GM04504 (cell line): ENCODE results near the gene LRRC8E.
A peak's percentile ranks its signal among the peaks of the same experiment; 100 is the strongest.
"Not testable (repeated sequence)": the region's sequence is repeated elsewhere in the genome, so short reads cannot be mapped to it uniquely, and the experiment has no call there.

ENCODE experiments used
- DNase-seq: peaks from one replicate; pipeline ENCODE4 v3.0.0-alpha.2; 2012; ENCODE audit warnings: low read depth

Gene LRRC8E

DNA sequence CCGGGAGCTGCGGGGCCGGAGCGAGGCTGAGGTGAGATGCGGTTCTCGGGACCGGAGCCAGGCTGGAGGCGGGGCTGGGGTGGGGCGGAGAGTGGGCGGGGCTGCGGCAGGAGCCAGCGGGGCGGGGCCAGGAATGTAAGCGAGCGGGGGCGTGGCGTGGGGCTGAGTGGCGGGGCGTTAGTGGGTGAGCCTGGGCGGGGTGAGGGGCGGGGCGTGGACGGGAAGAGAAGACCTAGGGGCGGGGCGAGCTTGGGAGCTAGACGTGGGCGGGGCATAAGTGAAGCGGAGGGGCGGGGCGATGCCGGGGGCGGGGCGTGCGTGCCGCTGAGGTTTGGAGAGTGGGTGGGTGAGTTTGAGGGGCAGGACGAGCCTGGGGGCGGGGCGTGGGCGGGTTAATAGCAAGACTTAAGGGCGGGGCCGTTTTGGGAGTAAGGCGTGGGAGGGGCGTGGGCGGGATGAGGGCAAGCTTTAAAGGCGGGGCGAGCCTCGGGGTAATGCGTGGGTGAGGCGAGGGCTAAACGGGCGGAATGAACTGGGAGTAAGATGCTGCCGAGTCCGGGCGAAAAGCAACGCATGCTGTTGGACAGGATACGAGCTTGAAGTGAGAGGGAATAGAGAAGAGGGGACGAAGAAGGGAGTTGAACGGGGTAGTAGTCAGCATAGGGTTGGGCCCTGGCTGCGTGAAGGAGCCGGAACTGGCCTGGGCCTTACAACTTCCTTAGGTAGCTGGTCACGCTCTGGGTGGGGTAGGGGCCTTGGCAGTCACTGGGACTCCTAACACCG, 32.4 kb downstream of the LRRC8E start:
- peak; percentile 93 for DNase-seq

DNA sequence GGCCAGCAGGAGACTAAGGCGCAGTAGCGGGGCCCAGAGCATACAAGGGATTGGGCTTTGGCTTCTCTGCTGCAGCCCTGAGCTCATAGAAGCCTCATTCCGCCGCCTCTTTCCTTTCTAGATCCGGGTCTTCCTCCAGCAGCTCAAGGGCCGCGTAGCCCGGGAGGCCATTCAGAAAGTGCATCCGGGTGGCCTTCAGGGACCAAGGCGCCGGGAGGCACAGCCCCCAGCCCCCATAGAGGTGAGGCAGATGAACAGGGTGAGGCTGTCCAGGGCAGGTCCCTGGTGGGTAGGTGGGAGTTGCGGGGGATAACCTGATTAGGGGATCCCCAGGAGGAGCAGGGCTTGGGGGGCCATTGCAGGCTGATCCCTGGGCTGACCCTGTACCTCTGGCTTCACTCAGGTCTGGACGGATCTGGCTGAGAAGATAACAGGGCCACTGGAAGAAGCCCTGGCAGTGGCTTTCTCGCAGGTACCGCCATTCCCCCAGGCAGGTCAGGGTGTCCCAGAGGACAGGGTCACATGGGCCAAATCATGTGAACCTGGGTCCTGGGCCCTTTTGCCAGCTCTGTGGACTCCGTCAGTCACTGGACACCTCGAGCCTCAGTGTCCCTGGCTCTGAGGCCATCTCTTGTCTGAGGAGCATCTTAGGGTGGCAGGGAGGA, 33.1 kb downstream of the LRRC8E start:
- DNase-seq, result no peak

DNA sequence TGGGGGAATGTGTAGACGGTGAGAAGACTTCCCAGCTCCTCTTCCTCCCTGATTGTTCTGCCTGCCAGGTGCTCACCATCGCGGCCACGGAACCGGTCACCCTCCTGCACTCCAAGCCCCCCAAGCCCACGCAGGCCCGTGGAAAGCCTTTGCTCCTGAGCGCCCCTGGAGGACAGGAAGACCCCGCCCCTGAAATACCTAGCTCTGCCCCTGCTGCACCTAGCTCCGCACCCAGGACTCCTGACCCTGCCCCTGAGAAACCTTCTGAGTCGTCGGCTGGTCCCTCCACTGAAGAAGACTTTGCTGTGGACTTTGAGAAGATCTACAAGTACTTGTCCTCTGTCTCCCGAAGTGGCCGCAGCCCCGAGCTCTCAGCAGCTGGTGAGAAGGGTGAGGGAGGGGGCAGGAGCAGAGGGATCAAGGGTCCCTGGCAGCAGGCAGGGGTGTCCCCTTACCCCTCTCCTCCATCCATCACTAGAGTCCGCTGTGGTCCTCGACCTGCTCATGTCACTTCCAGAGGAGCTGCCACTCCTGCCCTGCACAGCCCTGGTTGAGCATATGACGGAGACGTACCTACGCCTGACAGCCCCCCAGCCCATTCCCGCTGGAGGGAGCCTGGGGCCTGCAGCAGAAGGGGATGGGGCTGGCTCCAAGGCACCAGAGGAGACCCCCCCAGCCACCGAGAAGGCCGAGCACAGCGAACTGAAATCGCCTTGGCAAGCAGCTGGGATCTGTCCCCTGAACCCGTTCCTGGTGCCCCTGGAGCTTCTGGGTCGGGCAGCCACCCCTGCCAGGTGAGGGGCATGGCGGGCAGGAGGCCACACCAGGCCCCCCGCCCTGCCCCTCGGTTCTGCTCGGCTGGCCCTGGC, 33.9 kb downstream of the LRRC8E start:
- no peak for DNase-seq

DNA sequence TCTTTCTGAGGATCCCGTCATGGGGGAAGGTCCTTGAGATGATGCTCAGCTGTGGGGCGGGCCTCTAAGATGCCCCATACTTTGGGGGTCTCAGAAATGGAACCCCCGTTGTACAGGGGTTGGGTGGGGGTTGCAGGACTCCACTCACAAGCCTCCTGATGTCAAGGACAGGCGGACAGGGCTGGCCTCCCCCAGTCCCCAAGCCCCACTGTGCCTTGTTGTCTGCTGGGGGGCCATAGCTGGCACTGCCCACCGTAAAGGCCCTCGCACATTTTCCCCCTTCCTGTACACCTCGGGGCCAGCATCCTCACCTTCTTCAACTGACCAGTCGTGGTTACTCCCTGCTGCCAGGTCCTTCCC, 34.5 kb downstream of the LRRC8E start:
- DNase-seq, result no peak

- DNase-seq, result no peak
Observed at GRCh38 chr19:7923295-7924191, 35.2 kb downstream of the LRRC8E start.

DNA sequence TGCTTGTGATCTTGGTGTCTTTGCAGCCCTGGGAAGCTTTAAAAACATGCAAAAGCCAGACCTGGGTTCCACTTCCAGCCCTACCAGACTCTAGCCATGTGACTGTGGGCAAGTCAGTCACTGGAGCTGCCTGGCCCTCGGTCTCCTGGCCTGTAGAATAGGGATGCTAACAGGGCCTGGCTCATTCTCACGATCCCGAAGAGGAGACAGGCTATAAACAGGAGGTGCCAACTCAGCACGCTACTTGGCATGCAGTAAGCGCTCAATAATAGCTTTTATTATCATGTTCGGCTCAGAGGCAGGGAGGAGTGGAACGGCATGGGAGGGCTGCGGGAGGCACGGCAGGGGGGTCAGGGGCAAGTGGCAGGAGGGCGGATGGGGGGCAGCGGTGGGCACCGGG, 35.9 kb downstream of the LRRC8E start:
- DNase-seq, result no peak

DNA sequence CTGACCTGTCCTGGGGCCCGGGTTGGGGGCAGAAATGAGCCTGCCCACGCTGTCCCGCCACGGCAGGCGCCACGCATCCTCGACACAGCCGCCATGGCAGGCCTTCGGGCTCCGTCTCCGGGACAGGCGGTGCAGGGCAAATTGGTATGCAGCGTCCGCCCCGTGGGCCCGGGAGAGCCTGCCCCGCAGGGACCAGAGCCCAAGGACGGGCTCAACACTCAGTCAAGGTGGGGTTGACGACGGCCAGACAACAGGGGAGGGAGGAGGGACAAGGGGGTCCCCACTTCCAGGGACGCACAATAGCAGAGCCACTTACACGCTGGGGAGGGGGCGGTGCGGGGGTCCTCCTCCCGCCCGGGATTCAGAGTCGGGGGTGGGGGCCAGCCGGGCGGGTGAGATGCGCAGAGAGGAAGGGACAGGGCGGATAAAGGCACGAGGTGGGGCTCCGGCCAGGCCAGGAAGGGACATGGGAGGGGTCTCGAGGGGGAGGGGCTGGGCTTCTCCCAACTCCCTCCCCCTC, 36.4 kb downstream of the LRRC8E start:
- DNase-seq, result no peak

GRCh38 chr19:7925171-7925851, 37.0 kb downstream of the LRRC8E start:
- DNase-seq, result no peak

DNA sequence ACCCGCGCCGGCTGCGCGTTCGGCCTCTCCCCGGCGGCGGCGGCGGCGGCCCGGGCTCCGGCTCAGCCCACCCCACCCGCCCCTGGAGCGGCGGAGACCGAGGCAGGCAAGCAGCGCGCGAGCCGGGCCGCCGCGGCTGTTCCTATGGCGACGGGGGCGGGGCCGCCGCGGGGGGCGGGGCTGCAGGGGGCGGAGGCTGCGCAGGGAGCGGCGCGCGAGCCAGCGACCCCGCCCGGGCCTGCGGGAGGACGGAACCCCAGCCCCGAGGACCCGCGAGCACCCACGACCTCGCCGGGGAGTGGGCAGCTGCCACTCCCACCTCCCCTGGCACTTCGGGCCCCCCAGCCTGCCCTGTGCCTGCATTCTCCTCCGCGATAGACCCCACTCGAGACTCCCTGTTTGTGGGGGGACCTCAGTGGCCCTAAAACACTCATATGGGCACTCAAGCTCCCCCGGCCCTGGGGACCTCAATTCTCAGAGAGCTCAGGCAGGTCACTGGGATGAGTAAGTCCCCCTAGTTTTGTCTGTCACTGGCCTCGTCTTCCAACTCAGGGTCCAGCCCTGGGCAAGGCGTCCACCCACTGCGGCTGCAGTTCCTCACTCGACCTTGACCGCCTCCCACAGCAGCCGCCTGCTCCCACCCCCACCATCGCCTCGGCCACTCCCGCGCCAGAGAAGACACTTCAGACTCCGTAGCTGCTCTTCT, 37.9 kb downstream of the LRRC8E start, which contains the start of gene CTXN1:
CTXN1 (minus strand) TSS at position 115 of the 706 bp plus-strand sequence. CDS start 597 bp downstream, outside the sequence.
- DNase-seq, result no peak

GRCh38 chr19:7926727-7927604, 38.7 kb downstream of the LRRC8E start:
- DNase-seq, result no peak

- no peak for DNase-seq
Observed at GRCh38 chr19:7927605-7928333, 39.5 kb downstream of the LRRC8E start.

GRCh38 chr19:7928334-7928706, 40.0 kb downstream of the LRRC8E start:
- DNase-seq, result no peak

DNA sequence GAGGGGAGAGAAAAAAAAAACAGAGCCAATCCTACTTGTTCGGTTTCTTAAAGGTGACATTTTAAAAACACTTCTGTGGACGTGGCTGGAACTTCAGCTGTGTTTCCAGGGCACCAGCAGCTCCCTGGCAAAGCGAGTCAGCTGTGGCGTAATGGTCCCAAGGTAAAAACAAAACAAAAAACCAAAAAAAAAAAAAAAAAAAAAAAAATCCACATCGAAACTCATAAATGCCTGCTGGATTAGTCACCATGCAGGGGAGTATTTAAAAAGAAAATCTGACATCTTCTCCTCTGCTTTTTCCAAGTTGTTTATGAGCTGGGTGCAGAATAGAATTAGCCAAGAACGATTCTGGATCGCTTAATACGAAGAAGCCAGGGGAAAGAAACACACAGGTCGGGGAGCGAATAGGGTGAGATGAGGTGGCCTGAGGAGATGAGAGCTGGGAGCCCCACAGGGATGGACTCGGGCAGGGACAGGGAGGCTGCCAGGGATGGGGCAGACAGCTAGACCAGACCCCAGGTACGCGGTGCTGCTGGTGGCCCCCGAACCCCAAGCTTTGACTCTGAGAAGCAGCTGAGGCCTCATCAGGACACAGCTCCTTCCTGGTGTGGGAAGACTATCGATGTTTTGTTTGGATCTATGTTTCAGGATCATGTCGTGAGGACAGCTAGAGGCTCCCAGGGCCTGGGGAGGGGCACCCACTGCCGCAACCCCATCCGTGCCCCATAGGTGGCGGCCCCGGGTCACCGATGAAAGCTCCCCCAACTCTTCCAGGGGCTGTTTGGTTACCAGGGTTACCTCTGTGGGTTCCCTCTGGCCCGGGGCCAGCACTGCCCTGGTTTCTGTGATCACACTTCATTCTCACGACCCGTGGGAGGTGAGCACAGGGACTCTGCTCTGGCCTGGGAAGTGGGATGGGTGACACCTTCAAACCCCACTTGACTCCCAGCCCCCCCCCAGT, 40.7 kb downstream of the LRRC8E start:
- peak; percentile 75 for DNase-seq

DNA sequence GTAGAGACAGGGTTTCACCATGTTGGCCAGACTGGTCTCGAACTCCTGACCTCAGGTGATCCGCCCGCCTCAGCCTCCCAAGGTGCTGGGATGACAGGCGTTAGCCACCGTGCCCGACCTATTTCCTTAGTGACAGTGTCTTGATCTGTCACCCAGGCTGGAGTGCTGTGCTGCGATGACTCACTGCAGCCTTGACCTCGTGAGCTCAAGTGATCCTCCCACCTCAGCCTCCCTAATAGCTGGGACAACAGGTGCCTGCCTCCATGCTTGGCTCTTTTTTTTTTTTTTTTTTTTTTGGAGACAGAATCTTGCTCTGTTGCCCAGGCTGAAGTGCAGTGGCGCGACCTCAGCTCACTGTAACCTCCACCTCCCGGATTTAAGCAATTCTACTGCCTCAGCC, 41.7 kb downstream of the LRRC8E start:
- not testable (repeated sequence) for DNase-seq

DNA sequence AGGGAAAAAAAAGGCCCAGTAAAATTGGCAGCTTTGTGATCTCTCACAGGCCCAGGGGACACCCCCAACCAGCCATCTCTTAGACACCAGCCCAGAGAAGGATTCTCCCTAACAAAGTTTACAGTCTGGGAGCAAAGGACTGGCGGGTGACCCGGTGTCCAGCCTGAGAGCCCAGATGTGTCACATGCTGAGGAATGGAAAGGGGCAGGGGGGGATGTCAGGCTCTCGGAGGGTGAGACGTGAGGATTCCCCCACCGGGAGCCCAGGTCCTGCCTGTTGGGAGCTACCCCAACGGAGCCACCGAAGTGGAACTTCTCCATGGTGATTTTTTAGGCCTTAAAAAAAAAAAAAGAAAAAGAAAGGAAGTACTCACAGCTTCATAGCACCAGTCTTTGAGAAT, 42.5 kb downstream of the LRRC8E start:
- no peak for DNase-seq

DNA sequence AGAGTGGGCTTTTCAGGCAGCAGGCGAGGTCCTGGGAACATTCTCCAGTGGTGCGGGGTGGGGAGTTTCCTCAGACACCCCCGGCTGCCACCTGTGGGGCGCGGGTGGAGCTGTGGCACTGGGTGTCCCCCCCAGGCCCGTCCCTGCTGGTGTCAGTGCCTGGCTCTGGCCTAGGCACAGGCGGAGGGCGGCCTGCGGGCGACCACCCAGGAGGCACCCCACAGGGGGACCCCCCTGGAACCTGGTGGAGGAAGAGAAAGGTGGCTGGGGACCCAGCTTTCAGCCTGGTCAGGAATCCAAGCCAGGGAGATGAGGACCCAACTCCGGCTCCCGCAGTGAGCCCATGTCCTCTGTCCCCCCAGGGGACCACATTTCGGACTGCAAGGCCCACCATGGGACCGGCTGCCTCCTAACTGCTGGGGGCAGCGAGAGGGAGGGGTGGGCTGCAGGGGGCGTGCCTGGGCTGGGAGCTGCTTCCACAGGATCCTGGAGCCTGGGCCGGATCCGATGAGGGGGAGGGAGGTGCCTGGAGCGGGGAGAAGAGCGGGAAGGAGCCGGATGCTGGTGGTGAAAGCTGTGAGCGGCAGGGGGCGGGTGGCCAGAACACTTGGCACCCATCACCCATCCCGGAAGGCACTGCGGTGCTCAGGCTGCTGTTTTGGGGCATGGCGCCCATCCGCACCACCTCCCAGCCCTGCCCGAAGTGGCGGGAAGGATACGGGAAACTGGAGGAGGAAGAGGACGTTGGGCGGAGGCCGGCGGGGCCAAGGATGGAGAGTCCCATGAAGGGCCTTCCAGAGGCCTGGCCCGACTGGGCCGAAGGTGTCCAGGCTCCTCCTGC, 43.1 kb downstream of the LRRC8E start:
- no peak for DNase-seq
